Neural cell (in vitro differentiated cells): Measurements from ENCODE around the gene FOXO6. TPM values are rescaled to one million over a fixed set of nuclear protein-coding genes. Genes with fewer than 3 reads are reported as not detected.

Experiments
- H2AFZ ChIP-seq: fragments of 200-600, 300-800 bp; sonication (generic), shearing (Covaris generic); 2 replicates; pipeline ENCODE4 v1.6.0; 2014; ENCODE audit warnings: low read depth, mild to moderate bottlenecking, antibody characterized with exemption, low read length, moderate library complexity
- H3F3A ChIP-seq: fragments of 200-600 bp; shearing (Covaris generic); 2 replicates; pipeline ENCODE4 v1.6.1; 2016; ENCODE audit warnings: mild to moderate bottlenecking, moderate library complexity, mixed read lengths, antibody characterized with exemption, low read length; ENCODE audit not compliant: insufficient read depth, poor library complexity, severe bottlenecking
- H3K27ac ChIP-seq: fragments of 200-600, 300-800 bp; sonication (generic), shearing (Covaris generic); 2 replicates; pipeline ENCODE4 v1.5.1; 2014; ENCODE audit warnings: mild to moderate bottlenecking, low read length, moderate library complexity
- H3K27me3 ChIP-seq: fragments of 300-800, 200-600 bp; sonication (generic), shearing (Covaris generic); 2 replicates; pipeline ENCODE4 v1.6.0; 2014; ENCODE audit warnings: mild to moderate bottlenecking, low read depth, low read length, moderate library complexity; ENCODE audit not compliant: insufficient read depth
- H3K36me3 ChIP-seq: fragments of 300-800, 200-600 bp; sonication (generic), shearing (Covaris generic); 2 replicates; pipeline ENCODE4 v1.5.1; 2014; ENCODE audit warnings: mild to moderate bottlenecking, antibody characterized with exemption, low read length, moderate library complexity; ENCODE audit not compliant: insufficient read depth
- H3K4me2 ChIP-seq: fragments of 300-800, 200-600 bp; sonication (generic), shearing (Covaris generic); 2 replicates; pipeline ENCODE4 v1.6.0; 2014; ENCODE audit warnings: mild to moderate bottlenecking, low read length
- H3K4me3 ChIP-seq: fragments of 300-800, 200-600 bp; sonication (generic), shearing (Covaris generic); 2 replicates; pipeline ENCODE4 v1.5.1; 2014; ENCODE audit warnings: mild to moderate bottlenecking, low read length, moderate library complexity
- H3K79me2 ChIP-seq: fragments of 200-600 bp; shearing (Covaris generic); replicated peaks from 2 replicates; pipeline ENCODE4 v1.6.0; 2014; ENCODE audit warnings: mild to moderate bottlenecking, low read length, moderate library complexity; ENCODE audit not compliant: insufficient read depth
- H3K9ac ChIP-seq: fragments of 300-800, 200-600 bp; sonication (generic), shearing (Covaris generic); 2 replicates; pipeline ENCODE4 v1.6.1; 2016; ENCODE audit warnings: mild to moderate bottlenecking, low read length, mixed read lengths
- H3K9me2 ChIP-seq: fragments of 200-600 bp; shearing (Covaris generic); 2 replicates; pipeline ENCODE4 v1.6.1; 2016; ENCODE audit warnings: mild to moderate bottlenecking, low read length, mixed read lengths; ENCODE audit not compliant: insufficient read depth
- H3K9me3 ChIP-seq: fragments of 200-600, 300-800 bp; sonication (generic), shearing (Covaris generic); 2 replicates; pipeline ENCODE4 v1.6.1; 2016; ENCODE audit warnings: mild to moderate bottlenecking, mixed run types, low read length, moderate library complexity, mixed read lengths
- H4K20me1 ChIP-seq: fragments of 200-600 bp; shearing (Covaris generic); 2 replicates; pipeline ENCODE4 v1.6.1; 2016; ENCODE audit warnings: mild to moderate bottlenecking, mixed run types; ENCODE audit not compliant: insufficient read depth
- CTCF ChIP-seq: fragments of 450-650 bp; IDR thresholded peaks from 2 replicates; pipeline ENCODE4 v1.5.1; 2014; ENCODE audit warnings: antibody characterized with exemption, mild to moderate bottlenecking, moderate library complexity; ENCODE audit not compliant: poor library complexity, severe bottlenecking
- EP300 ChIP-seq: fragments of 450-650 bp; conservative IDR thresholded peaks from 2 replicates; pipeline ENCODE4 v1.6.1; 2014; ENCODE audit warnings: antibody characterized with exemption, mild to moderate bottlenecking, moderate library complexity; ENCODE audit not compliant: poor library complexity, severe bottlenecking
- EZH2 ChIP-seq: fragments of 200-600, 300-800 bp; shearing (Covaris generic), sonication (generic); IDR thresholded peaks from 2 replicates; pipeline ENCODE4 v1.6.1; 2014; ENCODE audit warnings: antibody characterized with exemption, low read length, borderline replicate concordance, mild to moderate bottlenecking; ENCODE audit not compliant: insufficient read depth, poor library complexity, severe bottlenecking
- MXI1 ChIP-seq: fragments of 450-650 bp; conservative IDR thresholded peaks from 2 replicates; pipeline ENCODE4 v1.6.1; 2014; ENCODE audit warnings: antibody characterized with exemption, mild to moderate bottlenecking; ENCODE audit not compliant: poor library complexity, severe bottlenecking
- POLR2AphosphoS5 ChIP-seq: IDR thresholded peaks from 2 replicates; pipeline ENCODE4 v1.6.1; 2012
- RAD21 ChIP-seq: fragments of 450-650 bp; conservative IDR thresholded peaks from 2 replicates; pipeline ENCODE4 v1.6.1; 2014; ENCODE audit warnings: antibody characterized with exemption, mild to moderate bottlenecking, moderate library complexity
- REST ChIP-seq: IDR thresholded peaks from 2 replicates; pipeline ENCODE4 v1.6.1; 2012; ENCODE audit warnings: borderline replicate concordance
- SMC3 ChIP-seq: fragments of 450-650 bp; conservative IDR thresholded peaks from 2 replicates; pipeline ENCODE4 v1.6.1; 2014; ENCODE audit warnings: antibody characterized with exemption, mild to moderate bottlenecking, moderate library complexity; ENCODE audit not compliant: poor library complexity
- TAF1 ChIP-seq: IDR thresholded peaks from 2 replicates; pipeline ENCODE4 v1.6.1; 2012; ENCODE audit warnings: low read depth
- polyA plus RNA-seq: library from polyadenylated mRNA; depleted of rRNA; stranded (reverse); fragments of >200 nt; gene quantifications from 2 replicates; pipeline ENCODE4 v1.2.3, GENCODE V29; 2014

The FOXO6 gene
- polyA plus RNA-seq, 1 donor from 2014 or later, result 0.59 TPM

- H3K79me2 ChIP-seq, result no peaks in the 10 kb centered on the region
- H3F3A ChIP-seq, result no peaks in the 10 kb centered on the region
- no peak overlapping the region for H2AFZ ChIP-seq
- no peaks in the 10 kb centered on the region for H3K36me3 ChIP-seq
- no peak overlapping the region for H3K27ac ChIP-seq
- H3K27me3 ChIP-seq, result no peaks in the 10 kb centered on the region
- H3K4me3 ChIP-seq, result no peak overlapping the region
- no peaks in the 10 kb centered on the region for H4K20me1 ChIP-seq
- no peak overlapping the region for H3K9ac ChIP-seq
- TF ChIP-seq EP300 (no peak), REST (no peak), SMC3 (no peak), EZH2 (no peak)
- no peaks in the 10 kb centered on the region for H3K9me3 ChIP-seq
- H3K9me2 ChIP-seq, result no peaks in the 10 kb centered on the region
- H3K4me2 ChIP-seq, result no peak overlapping the region
These were observed 15.7 kb upstream of the FOXO6 start for GRCh38 chr1:41345434-41346075.

- H3K9me2 ChIP-seq, result no peaks in the 10 kb centered on the region
- H3K4me3 ChIP-seq, result no peak overlapping the region
- no peak overlapping the region for H2AFZ ChIP-seq
- H3K36me3 ChIP-seq, result no peaks in the 10 kb centered on the region
- H3K79me2 ChIP-seq, result no peaks in the 10 kb centered on the region
- no peak overlapping the region for H3K27ac ChIP-seq
- TF ChIP-seq REST (no peak), TAF1 (no peak), EZH2 (no peak), RAD21 (no peak), MXI1 (no peak), EP300 (no peak), SMC3 (no peak), POLR2AphosphoS5 (no peak), CTCF (no peak)
- no peaks in the 10 kb centered on the region for H3K9me3 ChIP-seq
- no peak overlapping the region for H3K4me2 ChIP-seq
- no peaks in the 10 kb centered on the region for H3K27me3 ChIP-seq
- no peaks in the 10 kb centered on the region for H4K20me1 ChIP-seq
- H3K9ac ChIP-seq, result no peak overlapping the region
- no peaks in the 10 kb centered on the region for H3F3A ChIP-seq
These were observed 14.0 kb upstream of the FOXO6 start for GRCh38 chr1:41347276-41347675.
